ENCODE measurements around the gene DHX16. TPM values are rescaled to one million over a fixed set of nuclear protein-coding genes. Genes with fewer than 3 reads are reported as not detected.

Gene DHX16
- total and polyA plus RNA-seq, 9 of the 15 experiments (the other 6 are each of a cell fraction or from before 2014, with no cell fraction given): 14.6 to 66.1 (median 47.5) TPM

DNA sequence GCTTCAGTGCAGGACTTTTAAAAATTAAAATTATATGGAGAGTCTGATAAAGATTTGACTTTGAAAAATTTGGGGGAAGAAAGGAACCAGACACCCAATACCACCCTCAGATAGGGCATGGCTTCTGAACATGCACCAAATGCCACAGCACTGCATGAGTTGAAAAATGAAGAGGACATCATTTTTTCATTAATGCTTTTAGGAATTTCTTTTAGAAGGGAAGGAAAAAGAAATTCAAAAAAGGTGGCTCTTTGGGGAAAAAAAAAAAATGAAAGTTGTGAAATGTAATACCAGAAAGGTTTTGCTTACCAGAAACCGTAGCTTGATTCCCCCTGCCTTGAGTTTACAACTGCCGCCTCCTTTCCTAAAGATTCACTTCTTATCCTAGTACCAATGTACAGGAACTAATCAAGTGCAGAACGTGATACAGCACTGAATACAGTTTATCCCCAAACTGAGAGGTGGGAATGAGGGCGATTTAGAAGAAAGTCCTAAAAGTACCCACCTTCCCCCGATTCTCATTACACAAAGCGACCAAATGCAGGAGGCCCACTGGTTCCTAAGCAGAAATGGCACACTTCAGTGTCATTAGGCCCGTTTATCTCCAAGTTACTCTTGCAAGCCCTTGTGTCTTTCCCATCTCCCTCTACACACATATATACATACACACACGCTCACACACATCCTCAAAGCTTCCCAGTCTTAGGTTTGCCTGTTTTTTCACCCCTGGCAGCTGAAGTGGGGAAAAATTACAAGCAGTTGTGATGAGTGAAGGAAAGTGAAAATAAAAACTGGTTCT is 58.6 kb downstream of the DHX16 start (continued):
- no peak for TF ChIP-seq BRCA1 (IDR thresholded peaks at IDR 0.05)
- TF ChIP-seq BRCA1 (CRISPR knock-in tag; IDR thresholded peaks at IDR 0.05): no peak
- no peak for TF ChIP-seq STAG1 (CRISPR knock-in tag; IDR thresholded peaks at IDR 0.05; ENCODE audit: borderline replicate concordance)
- TF ChIP-seq POLR2AphosphoS5 (IDR thresholded peaks at IDR 0.05; ENCODE audit: control insufficient read depth, insufficient read depth, low read depth, low read length): peak; percentile 78; the same call in 1 of the 2 replicates
- no peak for TF ChIP-seq PHF21A (IDR thresholded peaks at IDR 0.05; ENCODE audit: borderline replicate concordance, low read depth)
- TF ChIP-seq SOX6 (IDR thresholded peaks at IDR 0.05): no peak
- no peak; the same call in 1 of the 2 replicates for TF ChIP-seq PHB2 (IDR thresholded peaks at IDR 0.05; ENCODE audit: low read depth)
- no peak for TF ChIP-seq MAFK (IDR thresholded peaks at IDR 0.05; ENCODE audit: low read length)
- TF ChIP-seq, protein P1, sequence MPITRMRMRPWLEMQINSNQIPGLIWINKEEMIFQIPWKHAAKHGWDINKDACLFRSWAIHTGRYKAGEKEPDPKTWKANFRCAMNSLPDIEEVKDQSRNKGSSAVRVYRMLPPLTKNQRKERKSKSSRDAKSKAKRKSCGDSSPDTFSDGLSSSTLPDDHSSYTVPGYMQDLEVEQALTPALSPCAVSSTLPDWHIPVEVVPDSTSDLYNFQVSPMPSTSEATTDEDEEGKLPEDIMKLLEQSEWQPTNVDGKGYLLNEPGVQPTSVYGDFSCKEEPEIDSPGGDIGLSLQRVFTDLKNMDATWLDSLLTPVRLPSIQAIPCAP (CRISPR knock-in tag; IDR thresholded peaks at IDR 0.05; ENCODE audit: borderline replicate concordance): no peak
- no peak for TF ChIP-seq FIP1L1 (IDR thresholded peaks at IDR 0.05; ENCODE audit: low read depth, low read length, poor library complexity, severe bottlenecking)
- no peak for TF ChIP-seq GATA2 (CRISPR knock-in tag; IDR thresholded peaks at IDR 0.05)
- no peak for TF ChIP-seq POU5F1 (IDR thresholded peaks at IDR 0.05; ENCODE audit: borderline replicate concordance, low read depth, low read length, partially characterized antibody)
- TF ChIP-seq ZNF224 (CRISPR knock-in tag; IDR thresholded peaks at IDR 0.05): peak; percentile 66; the same call in 1 of the 2 replicates
- TF ChIP-seq MTA3 (IDR thresholded peaks at IDR 0.05; ENCODE audit: borderline replicate concordance): peak; percentile 60
- TF ChIP-seq EGR1 (conservative IDR thresholded peaks at IDR 0.05): 0 out of 2 replicates have a peak, but pooled peaks have one; percentile 3
- TF ChIP-seq MAZ (CRISPR knock-in tag; conservative IDR thresholded peaks at IDR 0.05 in 1 of 2, IDR thresholded peaks at IDR 0.05 in 1 of 2): peak in 1 of 2 experiments; percentile 59; a peak in 1 of 4 replicates
- no peak for TF ChIP-seq BHLHE40 (IDR thresholded peaks at IDR 0.05; ENCODE audit: low read length)
- TF ChIP-seq, protein P2, sequence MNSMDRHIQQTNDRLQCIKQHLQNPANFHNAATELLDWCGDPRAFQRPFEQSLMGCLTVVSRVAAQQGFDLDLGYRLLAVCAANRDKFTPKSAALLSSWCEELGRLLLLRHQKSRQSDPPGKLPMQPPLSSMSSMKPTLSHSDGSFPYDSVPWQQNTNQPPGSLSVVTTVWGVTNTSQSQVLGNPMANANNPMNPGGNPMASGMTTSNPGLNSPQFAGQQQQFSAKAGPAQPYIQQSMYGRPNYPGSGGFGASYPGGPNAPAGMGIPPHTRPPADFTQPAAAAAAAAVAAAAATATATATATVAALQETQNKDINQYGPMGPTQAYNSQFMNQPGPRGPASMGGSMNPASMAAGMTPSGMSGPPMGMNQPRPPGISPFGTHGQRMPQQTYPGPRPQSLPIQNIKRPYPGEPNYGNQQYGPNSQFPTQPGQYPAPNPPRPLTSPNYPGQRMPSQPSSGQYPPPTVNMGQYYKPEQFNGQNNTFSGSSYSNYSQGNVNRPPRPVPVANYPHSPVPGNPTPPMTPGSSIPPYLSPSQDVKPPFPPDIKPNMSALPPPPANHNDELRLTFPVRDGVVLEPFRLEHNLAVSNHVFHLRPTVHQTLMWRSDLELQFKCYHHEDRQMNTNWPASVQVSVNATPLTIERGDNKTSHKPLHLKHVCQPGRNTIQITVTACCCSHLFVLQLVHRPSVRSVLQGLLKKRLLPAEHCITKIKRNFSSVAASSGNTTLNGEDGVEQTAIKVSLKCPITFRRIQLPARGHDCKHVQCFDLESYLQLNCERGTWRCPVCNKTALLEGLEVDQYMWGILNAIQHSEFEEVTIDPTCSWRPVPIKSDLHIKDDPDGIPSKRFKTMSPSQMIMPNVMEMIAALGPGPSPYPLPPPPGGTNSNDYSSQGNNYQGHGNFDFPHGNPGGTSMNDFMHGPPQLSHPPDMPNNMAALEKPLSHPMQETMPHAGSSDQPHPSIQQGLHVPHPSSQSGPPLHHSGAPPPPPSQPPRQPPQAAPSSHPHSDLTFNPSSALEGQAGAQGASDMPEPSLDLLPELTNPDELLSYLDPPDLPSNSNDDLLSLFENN (IDR thresholded peaks at IDR 0.05; ENCODE audit: low read depth in 2 of 2, low read length in 2 of 2): no peak
- TF ChIP-seq NCOR1 (IDR thresholded peaks at IDR 0.05): no peak
- TF ChIP-seq FOS (IDR thresholded peaks at IDR 0.05; ENCODE audit: extremely low read depth, insufficient read length): no peak
- TF ChIP-seq ZBTB1 (CRISPR knock-in tag; IDR thresholded peaks at IDR 0.05; ENCODE audit: borderline replicate concordance, low read depth): no peak
- TF ChIP-seq ZNF217 (CRISPR knock-in tag; IDR thresholded peaks at IDR 0.05): no peak
- TF ChIP-seq ATF1 (CRISPR knock-in tag; IDR thresholded peaks at IDR 0.05): no peak
- no peak for TF ChIP-seq ATF1 (tag; IDR thresholded peaks at IDR 0.05)
- peak; percentile 9; the same call in 1 of the 2 replicates for TF ChIP-seq ELF2 (CRISPR knock-in tag; IDR thresholded peaks at IDR 0.05)
- no peak for TF ChIP-seq RFX5 (IDR thresholded peaks at IDR 0.05; ENCODE audit: low read depth, low read length)

Data from K562 (cell line).